NT2/D1 (cell line): ENCODE results near the gene CACNG1.
"Not testable (repeated sequence)": the region's sequence is repeated elsewhere in the genome, so short reads cannot be mapped to it uniquely, and the experiment has no call there.

Experiments used
- DNase-seq: peaks from one replicate; pipeline ENCODE4 v3.0.0-alpha.2; 2011; ENCODE audit warnings: low read depth, low spot score
- H3K27me3 ChIP-seq: 2 replicates; pipeline ENCODE4 v1.6.0; 2011; ENCODE audit warnings: mild to moderate bottlenecking; ENCODE audit not compliant: insufficient read length, insufficient read depth
- H3K36me3 ChIP-seq: 2 replicates; pipeline ENCODE4 v1.6.1; 2011; ENCODE audit warnings: mild to moderate bottlenecking, low read length, mixed read lengths; ENCODE audit not compliant: insufficient read depth, insufficient read length
- H3K4me1 ChIP-seq: 2 replicates; pipeline ENCODE4 v1.5.1; 2011; ENCODE audit not compliant: insufficient read depth, insufficient read length
- H3K4me3 ChIP-seq: 2 replicates; pipeline ENCODE4 v1.5.1; 2011; ENCODE audit warnings: low read depth; ENCODE audit not compliant: insufficient read length
- H3K9ac ChIP-seq: 2 replicates; pipeline ENCODE4 v1.6.0; 2011; ENCODE audit warnings: low read depth; ENCODE audit not compliant: insufficient read length
- H3K9me3 ChIP-seq: 2 replicates; pipeline ENCODE4 v1.5.1; 2011; ENCODE audit warnings: mild to moderate bottlenecking, low read length; ENCODE audit not compliant: insufficient read depth
- SUZ12 ChIP-seq: IDR thresholded peaks from 2 replicates; pipeline ENCODE4 v1.6.1; 2011; ENCODE audit not compliant: insufficient read length, insufficient read depth; ENCODE audit errors: extremely low read depth
- YY1 ChIP-seq: IDR thresholded peaks from 2 replicates; pipeline ENCODE4 v1.6.1; 2011; ENCODE audit not compliant: insufficient read length, insufficient read depth
- ZNF274 ChIP-seq: IDR thresholded peaks from 2 replicates; pipeline ENCODE4 v1.6.1; 2011; ENCODE audit warnings: mild to moderate bottlenecking, low read depth, low read length

Gene CACNG1

GRCh38 chr17:67098006-67098405 lies 53.7 kb downstream of the CACNG1 start:
- no peak overlapping the region for H3K9ac ChIP-seq
- H3K4me1 ChIP-seq = no peaks in the 10 kb centered on the region
- DNase-seq = no peak
- H3K27me3 ChIP-seq = no peaks in the 10 kb centered on the region
- H3K4me3 ChIP-seq = no peak overlapping the region
- H3K9me3 ChIP-seq = no peaks in the 10 kb centered on the region
- TF ChIP-seq SUZ12 = no peak
- no peak for TF ChIP-seq YY1
- no peak for TF ChIP-seq ZNF274
- peaks cover 4% of the 10 kb centered on the region for H3K36me3 ChIP-seq

GRCh38 chr17:67104641-67105040 lies 60.3 kb downstream of the CACNG1 start:
- H3K27me3 ChIP-seq, H3K9ac ChIP-seq, H3K9me3 ChIP-seq, H3K4me1 ChIP-seq, H3K4me3 ChIP-seq, DNase-seq: not testable (repeated sequence)
- peaks cover 44% of the 10 kb centered on the region for H3K36me3 ChIP-seq

GRCh38 chr17:67105213-67105612 lies 60.9 kb downstream of the CACNG1 start:
- H3K4me1 ChIP-seq = no peaks in the 10 kb centered on the region
- no peak for DNase-seq
- H3K9me3 ChIP-seq = no peaks in the 10 kb centered on the region
- H3K27me3 ChIP-seq = no peaks in the 10 kb centered on the region
- peaks cover 45% of the 10 kb centered on the region for H3K36me3 ChIP-seq
- no peak overlapping the region for H3K9ac ChIP-seq
- no peak overlapping the region for H3K4me3 ChIP-seq
- TF ChIP-seq YY1 (no peak), SUZ12 (no peak), ZNF274 (no peak)
